Suprapubic skin (tissue), 4 donors: Measurements from ENCODE around the gene SNX1. TPM values are rescaled to one million over a fixed set of nuclear protein-coding genes. Genes with fewer than 3 reads are reported as not detected.

Experiments
- DNase-seq, 2 donors: peaks; one replicate each; pipeline ENCODE4 v3.0.0-alpha.2; 2019; ENCODE audit warnings: low spot score in 2 of 2
- H3K27ac ChIP-seq: fragments of 200-600 bp; sonication (generic); one replicate; pipeline ENCODE4 v1.5.1; 2019
- H3K27me3 ChIP-seq: fragments of 200-600 bp; sonication (generic); one replicate; pipeline ENCODE4 v1.5.1; 2019
- H3K36me3 ChIP-seq: fragments of 200-600 bp; sonication (generic); one replicate; pipeline ENCODE4 v1.5.1; 2019
- H3K4me1 ChIP-seq: fragments of 200-600 bp; sonication (generic); one replicate; pipeline ENCODE4 v1.5.1; 2019
- H3K4me3 ChIP-seq: fragments of 200-600 bp; sonication (generic); one replicate; pipeline ENCODE4 v1.5.1; 2019; ENCODE audit warnings: mild to moderate bottlenecking
- H3K9me3 ChIP-seq: fragments of 200-600 bp; sonication (generic); one replicate; pipeline ENCODE4 v1.5.1; 2019
- EP300 ChIP-seq: sonication (generic); formaldehyde crosslinking; IDR thresholded peaks from one replicate; pipeline ENCODE4 v1.6.1; 2017; ENCODE audit warnings: antibody characterized with exemption
- POLR2A ChIP-seq, 2 donors: fragments of 450-650 bp; IDR thresholded peaks; one replicate each; pipeline ENCODE4 v1.6.1; 2017; ENCODE audit warnings: antibody characterized with exemption in 2 of 2, mild to moderate bottlenecking in 2 of 2, moderate library complexity in 2 of 2
- POLR2AphosphoS5 ChIP-seq, 3 donors: sonication (generic); formaldehyde crosslinking; IDR thresholded peaks; one replicate each; pipeline ENCODE4 v1.6.1; 2017; ENCODE audit warnings: antibody characterized with exemption in 3 of 3
- WGBS: methylation state at CpG from one replicate; pipeline ENCODE4 v1.1.5; 2018; 5-methylcytosine and 5-hydroxymethylcytosine counted together
- total RNA-seq, 4 donors: library from RNA; depleted of rRNA; stranded (reverse); fragments of >200 nt; gene quantifications; one replicate each; pipeline ENCODE4 v1.1.0, GENCODE V29; 2016
- TF ChIP-seq, protein P1 (sequence below), 2 donors: fragments of 200-600 bp in 1 of 2; fragments of 450-650 bp in 1 of 2; sonication (generic) in 1 of 2; IDR thresholded peaks; one replicate each; pipeline ENCODE4 v1.5.1; 2016 to 2019; ENCODE audit warnings: antibody characterized with exemption in 2 of 2, mild to moderate bottlenecking in 1 of 2, moderate library complexity in 1 of 2

SNX1 gene
- total RNA-seq, 4 donors from 2014 or later: 56.4 to 96.6 (median 68.6) TPM

DNA sequence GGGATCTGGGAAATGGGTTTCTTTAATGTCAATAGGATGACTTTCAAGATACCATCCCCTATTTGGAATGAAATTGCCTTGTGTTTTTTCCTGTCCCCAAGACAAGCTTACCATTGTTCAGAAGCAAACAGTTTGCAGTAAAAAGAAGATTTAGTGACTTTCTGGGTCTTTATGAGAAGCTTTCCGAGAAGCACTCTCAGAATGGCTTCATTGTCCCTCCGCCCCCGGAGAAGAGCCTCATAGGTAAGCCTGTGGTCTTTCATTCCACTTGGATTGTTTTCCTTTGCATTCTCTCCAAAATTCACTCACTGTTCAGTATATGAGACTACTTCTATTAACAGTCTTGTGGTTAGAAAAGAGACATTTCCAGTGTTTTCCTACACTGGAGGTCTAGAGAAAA, 30.2 kb downstream of the SNX1 start:
- DNase-seq: no peak
- no peaks in the 10 kb centered on the region for H3K27me3 ChIP-seq
- H3K27ac ChIP-seq: no peak overlapping the region
- WGBS: 58% methylated on average over 3 of the region's 3 CpGs
- H3K9me3 ChIP-seq: no peaks in the 10 kb centered on the region
- TF ChIP-seq EP300 (no peak), POLR2AphosphoS5 (IDR thresholded peaks at IDR 0.05) (no peak), POLR2A (IDR thresholded peaks at IDR 0.05) (no peak)
- TF ChIP-seq, protein P1, sequence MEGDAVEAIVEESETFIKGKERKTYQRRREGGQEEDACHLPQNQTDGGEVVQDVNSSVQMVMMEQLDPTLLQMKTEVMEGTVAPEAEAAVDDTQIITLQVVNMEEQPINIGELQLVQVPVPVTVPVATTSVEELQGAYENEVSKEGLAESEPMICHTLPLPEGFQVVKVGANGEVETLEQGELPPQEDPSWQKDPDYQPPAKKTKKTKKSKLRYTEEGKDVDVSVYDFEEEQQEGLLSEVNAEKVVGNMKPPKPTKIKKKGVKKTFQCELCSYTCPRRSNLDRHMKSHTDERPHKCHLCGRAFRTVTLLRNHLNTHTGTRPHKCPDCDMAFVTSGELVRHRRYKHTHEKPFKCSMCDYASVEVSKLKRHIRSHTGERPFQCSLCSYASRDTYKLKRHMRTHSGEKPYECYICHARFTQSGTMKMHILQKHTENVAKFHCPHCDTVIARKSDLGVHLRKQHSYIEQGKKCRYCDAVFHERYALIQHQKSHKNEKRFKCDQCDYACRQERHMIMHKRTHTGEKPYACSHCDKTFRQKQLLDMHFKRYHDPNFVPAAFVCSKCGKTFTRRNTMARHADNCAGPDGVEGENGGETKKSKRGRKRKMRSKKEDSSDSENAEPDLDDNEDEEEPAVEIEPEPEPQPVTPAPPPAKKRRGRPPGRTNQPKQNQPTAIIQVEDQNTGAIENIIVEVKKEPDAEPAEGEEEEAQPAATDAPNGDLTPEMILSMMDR (IDR thresholded peaks at IDR 0.05): no peak
- no peak overlapping the region for H3K4me3 ChIP-seq
- no peaks in the 10 kb centered on the region for H3K4me1 ChIP-seq
- H3K36me3 ChIP-seq: peaks cover 95% of the 10 kb centered on the region

DNA sequence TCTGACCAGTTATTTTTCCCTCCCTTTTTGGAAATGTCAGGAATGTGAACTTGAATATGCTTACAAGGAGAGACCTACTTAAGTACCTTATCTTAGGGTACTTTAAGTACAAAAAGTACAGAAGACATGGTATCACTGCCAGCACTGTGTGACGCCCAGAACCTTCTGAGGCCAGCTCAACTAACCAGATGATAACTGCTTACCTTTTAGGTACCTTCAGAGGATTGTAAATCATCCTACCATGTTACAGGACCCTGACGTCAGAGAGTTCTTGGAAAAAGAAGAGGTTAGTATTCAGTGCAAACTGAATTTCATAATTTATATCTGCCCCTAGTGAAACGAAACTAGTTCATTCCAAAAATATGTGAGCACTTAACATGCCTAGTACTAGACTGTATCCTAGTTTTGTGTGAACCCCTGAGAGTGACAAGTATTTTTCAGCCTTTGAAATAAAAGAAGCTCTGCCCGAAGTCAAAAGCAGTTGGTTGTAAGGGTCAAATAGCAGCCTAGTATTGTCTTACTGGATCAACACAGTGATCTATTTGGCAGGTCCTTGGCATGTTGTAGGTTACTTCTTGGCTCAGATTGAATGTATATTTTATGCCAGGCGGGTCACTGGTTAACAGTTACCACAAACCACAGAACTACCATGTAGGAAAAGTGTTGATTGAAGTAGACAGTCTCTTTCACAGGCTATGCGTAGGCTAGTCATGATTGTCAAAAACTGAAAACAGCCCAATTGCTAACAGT, 31.9 kb downstream of the SNX1 start:
- Histone ChIP-seq H3K27me3 (no peaks in the 10 kb centered on the region), H3K4me3 (no peak overlapping the region), H3K36me3 (peaks cover 96% of the 10 kb centered on the region), H3K4me1 (no peaks in the 10 kb centered on the region), H3K27ac (no peak overlapping the region), H3K9me3 (no peaks in the 10 kb centered on the region)
- WGBS: 83% methylated on average over 6 of the region's 6 CpGs
- TF ChIP-seq POLR2AphosphoS5 (IDR thresholded peaks at IDR 0.05): no peak
- TF ChIP-seq POLR2A (IDR thresholded peaks at IDR 0.05): no peak
- TF ChIP-seq, protein P1 (IDR thresholded peaks at IDR 0.05): no peak
- no peak for TF ChIP-seq EP300
- no peak for DNase-seq

- Histone ChIP-seq H3K36me3 (peaks cover 96% of the 10 kb centered on the region), H3K27me3 (no peaks in the 10 kb centered on the region), H3K9me3 (no peaks in the 10 kb centered on the region), H3K4me1 (no peaks in the 10 kb centered on the region), H3K4me3 (no peak overlapping the region), H3K27ac (no peak overlapping the region)
- DNase-seq: no peak
- 95% methylated on average over 3 of the region's 3 CpGs for WGBS
- TF ChIP-seq EP300 (no peak), POLR2AphosphoS5 (IDR thresholded peaks at IDR 0.05) (no peak), POLR2A (IDR thresholded peaks at IDR 0.05) (no peak)
- TF ChIP-seq, protein P1 (IDR thresholded peaks at IDR 0.05): no peak
Observed at GRCh38 chr15:64130159-64130558, 34.4 kb downstream of the SNX1 start.

DNA sequence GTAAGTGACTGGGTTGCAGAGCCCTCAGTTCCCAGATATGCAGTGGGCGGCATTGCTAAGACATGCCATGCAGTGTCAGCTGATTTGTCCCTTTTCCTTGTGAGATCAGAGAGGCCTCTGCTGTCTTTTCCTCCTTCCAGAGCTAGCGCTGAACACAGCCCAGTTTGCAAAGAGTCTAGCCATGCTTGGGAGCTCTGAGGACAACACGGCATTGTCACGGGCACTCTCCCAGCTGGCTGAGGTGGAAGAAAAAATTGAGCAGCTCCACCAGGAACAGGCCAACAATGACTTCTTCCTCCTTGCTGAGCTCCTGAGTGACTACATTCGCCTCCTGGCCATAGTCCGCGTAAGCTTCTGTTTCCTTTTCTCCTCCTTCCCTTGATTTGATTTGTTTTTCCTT, 35.8 kb downstream of the SNX1 start:
- TF ChIP-seq, protein P1 (IDR thresholded peaks at IDR 0.05): no peak
- 88% methylated on average over 7 of the region's 7 CpGs for WGBS

GRCh38 chr15:64132217-64132616, 36.4 kb downstream of the SNX1 start:
- Histone ChIP-seq H3K9me3 (no peaks in the 10 kb centered on the region), H3K27me3 (no peaks in the 10 kb centered on the region), H3K36me3 (peaks cover 99% of the 10 kb centered on the region), H3K27ac (no peak overlapping the region), H3K4me1 (no peaks in the 10 kb centered on the region), H3K4me3 (no peak overlapping the region)
- WGBS: 79% methylated on average over 4 of the region's 4 CpGs
- DNase-seq: no peak
- TF ChIP-seq EP300: no peak
- TF ChIP-seq, protein P1 (IDR thresholded peaks at IDR 0.05): no peak
- no peak for TF ChIP-seq POLR2AphosphoS5 (IDR thresholded peaks at IDR 0.05)
- no peak for TF ChIP-seq POLR2A (IDR thresholded peaks at IDR 0.05)

More for the DNA sequence above, 35.8 kb downstream of the SNX1 start:
- Histone ChIP-seq H3K9me3 (no peaks in the 10 kb centered on the region), H3K36me3 (peaks cover 99% of the 10 kb centered on the region), H3K4me3 (no peak overlapping the region), H3K27ac (no peak overlapping the region), H3K4me1 (no peaks in the 10 kb centered on the region), H3K27me3 (no peaks in the 10 kb centered on the region)
- DNase-seq: no peak
